EL (cell line): ENCODE data around the gene TLK1.

Experiments used
- DNase-seq: peaks from one replicate; pipeline ENCODE4 v3.0.0-alpha.2; 2016

TLK1 gene

DNA sequence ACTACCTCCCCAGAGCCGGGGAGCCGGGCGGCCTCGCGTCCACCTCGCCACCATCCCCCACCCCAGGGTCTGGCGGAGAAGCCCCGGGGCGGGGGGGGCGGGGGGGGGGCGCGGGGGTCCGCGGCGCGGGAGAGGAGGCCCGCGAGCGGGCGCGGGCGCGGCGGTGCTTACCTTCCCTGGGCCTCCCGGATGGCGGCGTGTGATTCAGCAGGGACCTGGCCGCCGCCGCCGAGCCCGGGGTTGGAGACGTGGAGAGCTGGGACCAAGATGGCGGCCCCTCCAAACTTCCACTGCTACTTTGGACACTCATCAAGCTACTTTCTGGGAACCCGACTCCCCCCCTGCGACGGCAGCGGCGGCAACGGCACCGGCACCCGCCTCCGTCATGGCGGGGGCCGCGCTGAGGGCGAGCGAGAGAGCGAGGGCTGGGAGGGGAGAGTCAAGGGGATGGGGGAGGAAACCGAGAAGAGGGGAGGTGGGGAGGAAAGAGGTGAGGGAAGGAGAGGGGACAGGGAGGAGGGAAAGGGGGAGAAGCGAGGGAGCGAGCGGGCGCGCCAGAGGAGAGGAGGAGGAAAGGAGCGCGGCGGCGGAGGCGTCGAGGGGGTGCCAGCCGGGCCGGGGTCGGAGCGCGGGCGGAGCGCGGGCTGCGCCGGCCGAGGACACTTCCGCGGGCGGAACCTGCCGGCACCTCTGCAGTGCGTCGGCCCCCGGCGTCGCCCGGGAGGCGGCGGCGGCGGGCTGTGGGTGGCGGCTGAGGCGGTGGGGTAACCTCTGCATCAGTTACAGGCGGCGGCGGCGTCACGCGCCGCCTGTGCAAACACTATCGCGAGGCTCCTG is at the start of gene TLK1:
TLK1 (minus strand) TSS at position 775 of the 837 bp plus-strand sequence; CDS start at position 310, 465 bp downstream.
- peak; percentile 72 for DNase-seq

GRCh38 chr2:171210216-171210863 is 49.6 kb upstream of the TLK1 start:
- DNase-seq: no peak

DNA sequence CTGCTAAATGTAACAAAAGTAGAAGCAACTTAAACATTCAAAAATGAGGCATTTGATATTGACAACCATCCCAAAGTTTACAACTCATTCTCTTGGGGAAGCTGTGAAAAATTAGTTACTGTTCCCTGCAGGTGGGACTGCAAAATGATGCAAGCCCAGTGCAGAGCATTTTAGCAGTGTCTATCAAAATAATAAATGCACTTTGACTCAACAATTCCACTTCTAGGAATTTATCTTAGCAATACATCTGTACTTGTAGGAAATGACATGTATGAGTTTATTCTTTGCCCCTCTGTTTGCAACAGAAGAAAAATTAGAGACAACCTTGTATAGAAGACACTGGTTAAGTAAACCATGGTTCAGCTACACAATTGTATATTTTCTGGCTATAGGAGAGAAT is 48.0 kb upstream of the TLK1 start:
- no peak for DNase-seq

GRCh38 chr2:171206422-171207115 is 45.9 kb upstream of the TLK1 start:
- DNase-seq: no peak

- DNase-seq: no peak
Observed at GRCh38 chr2:171205551-171205950, 44.9 kb upstream of the TLK1 start.

GRCh38 chr2:171201767-171202166 is 41.1 kb upstream of the TLK1 start:
- DNase-seq: no peak

DNA sequence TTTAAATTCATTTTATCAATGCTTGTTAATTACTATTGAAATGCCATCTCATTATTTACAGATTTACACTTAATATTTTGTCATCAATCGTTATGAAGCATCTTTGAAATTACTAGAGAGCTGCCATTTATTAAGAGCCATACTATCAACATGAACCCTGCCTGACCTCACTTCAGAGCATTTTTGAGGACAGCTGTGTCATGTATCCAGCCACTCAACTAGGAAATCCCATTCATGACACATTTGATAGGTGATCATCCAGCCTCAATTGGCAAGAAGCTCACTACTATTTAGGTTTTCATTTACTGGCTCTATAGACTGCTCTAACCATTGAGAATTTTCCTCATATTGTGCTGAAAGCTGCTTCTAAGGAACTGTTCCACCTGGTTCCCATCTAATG is 40.6 kb upstream of the TLK1 start:
- DNase-seq: no peak

DNA sequence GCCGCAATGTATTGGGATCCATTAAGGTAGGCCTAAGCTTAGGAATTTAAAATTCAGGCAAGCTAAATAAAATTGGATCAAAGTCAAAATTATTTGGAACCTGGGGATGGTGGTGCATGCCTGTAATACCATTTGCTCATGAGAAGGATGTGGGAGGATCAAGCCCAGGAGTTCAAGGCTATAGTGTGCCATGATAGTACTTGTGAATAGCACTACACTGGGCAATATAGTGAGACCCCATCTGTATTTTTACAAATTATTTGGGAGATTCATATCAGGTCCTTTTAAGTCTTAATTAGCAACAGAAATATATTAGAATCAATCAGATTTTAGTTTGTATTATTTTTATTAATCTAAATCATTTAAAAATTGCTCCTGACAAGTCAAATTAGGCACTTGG is 39.8 kb upstream of the TLK1 start:
- DNase-seq: no peak

DNA sequence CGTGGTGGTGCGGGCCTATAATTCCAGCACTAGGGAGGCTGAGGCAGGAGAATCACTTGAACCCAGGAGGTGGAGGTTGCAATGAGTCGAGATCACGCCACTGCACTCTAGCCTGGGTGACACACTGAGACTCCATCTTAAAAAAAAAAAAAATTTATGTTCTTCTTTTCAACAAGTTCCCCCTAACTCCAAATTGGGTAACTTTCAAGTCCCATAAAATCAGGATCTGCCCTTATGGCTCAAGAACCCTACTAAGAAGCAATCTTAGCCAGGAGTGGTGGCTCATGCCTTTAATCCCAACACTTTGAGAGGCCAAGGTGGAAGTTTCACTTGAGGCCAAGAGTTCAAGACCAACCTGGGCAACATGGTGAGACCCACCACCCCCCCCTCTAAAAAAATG is 30.3 kb upstream of the TLK1 start:
- no peak for DNase-seq

GRCh38 chr2:171187819-171188218 is 27.1 kb upstream of the TLK1 start:
- DNase-seq: no peak

DNA sequence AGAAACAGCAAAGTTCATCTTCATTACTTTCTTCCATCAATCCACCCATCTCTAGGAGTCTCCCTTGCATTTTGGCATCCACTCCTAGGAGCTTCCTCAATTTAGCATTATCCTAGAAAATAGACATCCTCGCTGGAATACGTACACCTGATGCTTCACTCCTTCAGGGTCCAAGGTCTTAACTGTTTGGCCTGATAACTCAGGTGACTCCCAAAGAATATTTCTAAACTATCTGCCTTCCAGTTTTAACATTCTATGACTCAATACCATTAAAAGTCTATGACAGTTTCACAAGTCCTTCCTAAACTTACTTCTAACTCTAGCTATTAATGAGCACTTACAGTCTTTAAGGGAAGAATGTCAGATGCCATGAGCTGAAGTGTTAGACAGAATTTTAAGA is 26.5 kb upstream of the TLK1 start:
- no peak for DNase-seq

DNA sequence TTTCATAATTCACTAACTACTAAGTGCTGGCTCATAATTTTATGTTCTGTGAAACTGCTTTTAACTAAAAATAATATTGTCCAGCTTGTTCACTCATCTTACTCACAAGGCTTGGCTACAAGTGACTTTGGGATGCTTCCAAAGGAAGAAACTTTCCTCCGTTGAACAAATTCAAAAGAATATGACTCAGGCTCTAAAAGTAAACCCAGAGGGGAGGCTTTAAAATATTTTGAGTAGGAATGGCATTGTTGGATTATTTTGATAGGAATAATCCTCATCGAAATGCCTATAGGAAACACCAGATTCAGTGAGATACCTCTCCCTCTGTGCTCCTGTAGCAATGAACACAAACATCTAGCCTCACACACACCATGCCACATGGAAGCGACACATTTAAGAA is 25.2 kb upstream of the TLK1 start:
- peak; percentile 69 for DNase-seq

GRCh38 chr2:171185165-171185818 is 24.6 kb upstream of the TLK1 start:
- DNase-seq: no peak

- DNase-seq: no peak
Observed at GRCh38 chr2:171181064-171182049, 20.7 kb upstream of the TLK1 start.

DNA sequence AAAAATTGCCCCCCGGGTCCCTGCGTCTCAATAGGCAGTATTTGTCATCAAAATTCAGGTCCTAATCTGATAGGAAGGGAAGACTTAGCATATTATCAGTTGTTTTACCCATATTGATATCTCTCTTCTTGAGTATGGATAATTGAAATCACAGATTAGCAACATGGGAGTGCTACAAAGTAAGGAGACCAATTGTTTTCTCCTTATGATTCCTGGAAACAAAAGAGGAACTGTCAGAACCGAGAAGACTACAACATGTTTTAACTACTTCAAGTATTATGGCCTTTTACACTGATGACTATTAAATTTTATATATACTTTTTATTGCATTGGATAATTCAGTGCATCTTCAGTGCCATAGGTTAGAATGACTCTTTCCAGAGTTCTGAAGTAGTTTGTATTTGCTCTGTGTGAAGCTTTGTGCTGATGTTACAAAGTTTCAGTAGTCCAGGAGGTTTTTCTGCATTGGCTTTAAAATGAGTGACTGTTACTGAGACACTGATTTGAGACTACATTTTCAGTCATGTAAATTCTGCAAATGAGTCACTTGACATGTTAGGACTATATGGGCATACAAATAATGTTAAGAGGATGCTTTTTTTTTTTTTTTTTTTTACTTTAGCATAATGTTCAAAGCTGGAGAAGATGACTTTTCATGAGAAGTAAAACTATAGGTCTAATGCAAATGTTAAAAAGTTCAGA is 19.7 kb upstream of the TLK1 start:
- no peak for DNase-seq

GRCh38 chr2:171178993-171179392 is 18.3 kb upstream of the TLK1 start:
- DNase-seq: no peak

DNA sequence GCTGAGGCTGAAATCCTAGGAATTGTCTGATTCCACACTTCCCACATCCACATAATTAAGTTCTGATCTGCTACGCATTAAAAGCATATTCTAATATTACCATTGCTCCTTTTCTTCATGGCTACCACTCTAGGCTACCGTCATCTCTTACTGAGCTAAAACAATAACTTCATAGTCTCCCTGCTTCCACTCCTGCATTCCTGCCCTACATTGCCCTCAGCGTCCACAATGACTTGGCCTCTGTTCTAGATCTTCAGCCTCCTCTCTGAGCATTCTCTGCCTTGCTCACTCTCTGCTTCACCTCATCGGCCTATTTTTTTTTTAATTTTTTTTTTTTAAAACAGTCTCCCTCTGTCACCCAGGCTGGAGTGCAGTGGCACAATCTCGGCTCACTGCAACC is 15.8 kb upstream of the TLK1 start:
- no peak for DNase-seq

DNA sequence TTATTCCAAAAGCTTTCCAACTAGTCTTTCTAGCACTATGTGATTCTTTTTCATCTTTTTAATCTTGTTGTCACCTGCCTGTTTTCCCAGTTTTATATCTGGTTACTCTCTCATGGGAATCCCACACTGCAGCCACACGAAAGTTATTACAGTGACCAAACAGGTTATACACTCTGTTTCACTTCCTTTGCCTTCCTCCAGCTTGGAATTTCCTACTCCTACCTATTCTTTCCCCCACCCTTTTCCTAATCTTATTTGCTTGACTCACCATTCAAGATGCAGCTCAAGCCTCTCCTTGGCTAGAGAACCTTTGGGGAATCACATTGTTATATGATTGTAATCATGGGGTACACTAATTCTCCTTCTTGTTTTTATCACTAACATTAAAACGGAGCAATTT is 13.4 kb upstream of the TLK1 start:
- DNase-seq: no peak

DNA sequence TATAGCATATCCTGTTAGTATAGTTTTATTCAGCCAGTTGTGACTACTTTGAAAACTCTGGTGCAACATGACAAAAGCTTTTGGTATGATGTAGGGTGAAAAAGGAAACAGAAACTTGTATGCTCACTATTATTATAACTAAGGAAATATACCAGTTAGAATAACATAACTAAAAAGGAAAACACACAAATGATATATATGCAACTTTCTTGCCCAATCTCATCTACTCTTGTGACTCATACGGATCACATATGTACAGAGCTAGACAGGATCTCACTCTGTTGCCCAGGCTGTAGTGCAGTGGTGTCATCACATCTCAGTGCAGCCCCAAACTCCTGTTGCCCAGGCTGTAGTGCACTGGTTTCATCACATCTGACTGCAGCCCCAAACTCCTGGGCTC is 12.4 kb upstream of the TLK1 start:
- DNase-seq: peak; percentile 36

DNA sequence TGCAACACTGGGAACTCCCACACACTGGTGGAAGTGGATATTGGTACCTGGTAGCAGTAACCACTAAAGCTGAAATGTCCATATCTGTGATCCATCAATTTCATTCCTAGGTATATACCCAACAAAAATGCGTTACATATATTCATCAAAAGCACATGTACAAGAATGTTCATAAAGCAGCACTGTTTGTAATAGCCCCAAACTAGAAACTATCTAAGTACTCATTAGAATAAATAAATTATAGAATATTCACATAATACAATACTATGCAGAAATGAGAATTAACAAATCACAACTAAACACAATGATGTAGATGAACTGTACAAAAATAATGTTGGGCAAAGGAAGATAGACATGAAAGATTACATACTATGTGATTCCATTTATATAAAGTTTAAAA is 11.1 kb upstream of the TLK1 start:
- no peak for DNase-seq

DNA sequence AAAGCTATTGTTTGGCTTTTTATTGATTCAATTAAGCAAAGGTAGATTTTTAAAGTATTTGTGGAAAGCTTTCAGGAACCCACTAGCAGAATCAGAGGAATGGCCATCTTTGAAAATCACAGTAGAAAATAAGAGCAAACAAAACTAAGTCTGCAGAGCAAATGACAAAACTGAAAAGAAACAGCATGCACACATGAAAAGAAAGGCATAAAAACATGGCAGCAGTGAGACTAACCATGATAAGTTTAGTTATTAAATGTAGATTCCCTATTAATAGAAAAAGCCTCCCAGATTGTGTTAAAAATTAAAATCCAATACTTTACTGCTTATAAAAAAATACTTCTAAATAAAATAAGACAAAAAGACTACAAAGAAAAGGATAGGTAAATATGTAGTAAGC is 9.1 kb upstream of the TLK1 start:
- no peak for DNase-seq

GRCh38 chr2:171169333-171169732 is 8.6 kb upstream of the TLK1 start:
- DNase-seq: no peak
